Duodenal mucosa (tissue), 2 donors: ENCODE data around the gene MRC2.

Experiments used
- H3K27ac ChIP-seq: one replicate; pipeline ENCODE4 v1.7.0; 2013; ENCODE audit warnings: low read depth, low read length
- H3K27me3 ChIP-seq, 2 donors: one replicate each; pipeline ENCODE4 v1.7.0; 2013; ENCODE audit warnings: low read length in 2 of 2, control low read depth in 1 of 2; ENCODE audit not compliant: insufficient read depth in 2 of 2, control insufficient read depth in 1 of 2
- H3K36me3 ChIP-seq, 2 donors: one replicate each; pipeline ENCODE4 v1.7.0; 2013; ENCODE audit warnings: low read length in 2 of 2, control low read depth in 1 of 2; ENCODE audit not compliant: insufficient read depth in 2 of 2, control insufficient read depth in 1 of 2
- H3K4me1 ChIP-seq, 2 donors: one replicate each; pipeline ENCODE4 v1.7.0; 2013; ENCODE audit warnings: low read length in 2 of 2, control low read depth in 1 of 2; ENCODE audit not compliant: insufficient read depth in 2 of 2, control insufficient read depth in 1 of 2
- H3K4me3 ChIP-seq, 2 donors: one replicate each; pipeline ENCODE4 v1.7.0; 2013; ENCODE audit warnings: low read length in 2 of 2, low read depth in 1 of 2
- H3K9ac ChIP-seq, 2 donors: one replicate each; pipeline ENCODE4 v1.7.0; 2013; ENCODE audit warnings: low read length in 2 of 2, low read depth in 1 of 2
- H3K9me3 ChIP-seq, 2 donors: one replicate each; pipeline ENCODE4 v1.7.0; 2013; ENCODE audit warnings: low read length in 2 of 2, control low read depth in 1 of 2; ENCODE audit not compliant: control insufficient read depth in 1 of 2

The MRC2 gene

DNA sequence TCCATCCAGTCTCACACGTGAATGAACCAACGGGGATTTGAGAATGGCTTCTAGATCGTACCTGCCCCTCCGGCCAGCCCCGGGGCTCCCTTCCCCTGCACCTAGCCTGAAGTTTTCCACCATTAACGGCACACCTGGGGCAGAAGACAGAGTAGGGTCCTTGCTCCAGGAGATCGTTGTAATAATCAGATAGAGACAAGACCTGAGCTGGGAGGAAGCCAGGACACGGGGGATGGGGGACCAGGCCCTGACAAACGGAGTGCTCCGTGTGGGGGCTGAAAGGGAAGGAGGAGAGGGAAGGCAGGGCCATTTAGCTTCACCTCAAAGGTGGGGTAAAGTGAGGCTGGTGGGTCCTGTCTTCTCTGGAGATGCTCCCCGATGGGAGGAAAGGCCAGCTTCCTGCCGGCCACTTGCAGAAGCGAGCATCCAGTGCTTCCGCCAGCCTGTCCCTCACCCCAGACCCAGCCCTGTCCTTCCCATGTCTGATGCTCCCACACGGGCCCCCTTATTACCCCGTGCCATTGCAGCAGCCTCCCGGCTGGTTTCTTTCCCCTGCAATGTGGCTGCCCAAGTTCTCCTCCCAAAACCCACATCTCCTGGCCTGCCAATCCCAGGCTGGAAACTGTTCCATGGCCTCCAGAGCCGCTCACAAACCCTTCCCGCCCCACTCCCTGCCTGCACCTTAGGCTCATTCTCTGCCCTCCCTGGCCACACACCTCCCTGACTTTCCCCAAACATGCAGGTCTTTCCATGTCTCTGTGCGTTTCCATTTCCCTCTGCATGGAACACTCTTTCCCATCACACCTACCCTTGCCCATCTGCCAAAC is 79.3 kb downstream of the MRC2 start:
- Histone ChIP-seq H3K4me1 (peaks cover 10% of the 10 kb centered on the region in 2 donors), H3K9ac (no peak overlapping the region), H3K27me3 (peaks cover 19 to 22% of the 10 kb centered on the region in 2 donors), H3K9me3 (peaks cover 0 to 5% of the 10 kb centered on the region in 2 donors), H3K27ac (no peak overlapping the region), H3K4me3 (no peak overlapping the region), H3K36me3 (no peaks in the 10 kb centered on the region)

DNA sequence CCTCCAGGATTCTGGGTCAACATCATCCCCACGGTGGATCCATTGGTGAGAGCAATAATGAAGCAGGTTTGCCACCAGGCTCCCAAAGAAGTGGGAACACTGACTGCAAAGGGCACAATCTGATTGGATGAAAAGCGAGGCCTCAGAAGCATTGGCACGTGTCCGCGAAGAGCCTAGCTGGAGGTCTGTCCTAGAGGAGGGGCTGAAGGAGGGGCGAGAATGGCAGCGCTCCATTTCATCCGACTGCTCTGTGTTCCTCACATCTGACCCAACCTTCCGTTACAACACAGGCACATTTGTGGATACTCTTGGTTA is 79.9 kb downstream of the MRC2 start:
- H3K27me3 ChIP-seq = peaks cover 19 to 22% of the 10 kb centered on the region in 2 donors
- peaks cover 10% of the 10 kb centered on the region in 2 donors for H3K4me1 ChIP-seq
- no peaks in the 10 kb centered on the region for H3K36me3 ChIP-seq
- peaks cover 0 to 5% of the 10 kb centered on the region in 2 donors for H3K9me3 ChIP-seq
- H3K4me3 ChIP-seq = no peak overlapping the region
- H3K9ac ChIP-seq = no peak overlapping the region
- no peak overlapping the region for H3K27ac ChIP-seq

DNA sequence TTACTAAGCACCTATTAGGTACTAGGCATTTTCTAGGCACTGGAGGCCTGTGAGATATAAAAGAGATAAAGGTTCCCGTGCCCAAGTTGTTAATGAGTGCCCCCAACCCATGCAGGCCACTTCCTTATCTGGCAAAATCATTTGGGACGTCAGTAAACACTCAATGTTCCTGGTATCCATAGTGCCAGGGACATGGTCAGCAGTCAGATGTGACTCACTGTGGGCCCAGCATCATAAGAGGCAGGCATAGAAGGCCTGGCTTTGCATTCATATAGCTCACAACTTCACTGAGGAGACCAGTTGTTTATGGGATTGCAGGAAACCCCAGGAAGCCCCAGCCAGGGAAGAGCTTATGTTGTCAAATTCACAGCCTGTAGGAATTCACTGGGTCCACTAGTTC is 81.1 kb downstream of the MRC2 start:
- Histone ChIP-seq H3K27me3 (peaks cover 15% of the 10 kb centered on the region in 2 donors), H3K4me3 (no peak overlapping the region), H3K4me1 (peaks cover 10% of the 10 kb centered on the region in 2 donors), H3K9ac (no peak overlapping the region), H3K36me3 (no peaks in the 10 kb centered on the region), H3K27ac (no peak overlapping the region), H3K9me3 (peaks cover 0 to 5% of the 10 kb centered on the region in 2 donors)

DNA sequence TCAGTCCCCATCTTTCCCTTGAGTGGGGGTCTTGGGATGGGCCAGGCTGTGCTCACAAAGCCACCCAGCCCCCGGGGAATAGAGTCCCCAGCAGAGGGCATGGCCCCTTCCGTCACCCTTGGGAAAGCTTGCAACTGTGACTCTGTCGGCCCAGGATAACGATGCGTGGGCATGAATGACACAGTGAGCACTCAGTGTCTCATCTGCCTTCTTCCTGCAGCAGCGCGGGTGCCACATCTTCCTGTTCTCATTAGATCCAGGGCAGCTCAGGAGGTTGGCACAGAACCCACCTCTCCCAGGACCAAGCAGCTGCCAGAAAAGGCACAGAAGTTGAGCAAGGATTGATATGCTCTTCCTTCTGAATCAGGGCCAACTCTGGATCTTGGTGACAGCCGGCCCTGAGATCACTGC is 84.7 kb downstream of the MRC2 start:
- H3K36me3 ChIP-seq = no peaks in the 10 kb centered on the region
- no peak overlapping the region for H3K9ac ChIP-seq
- no peaks in the 10 kb centered on the region for H3K4me1 ChIP-seq
- no peak overlapping the region for H3K27ac ChIP-seq
- no peak overlapping the region for H3K4me3 ChIP-seq
- H3K9me3 ChIP-seq = peaks cover 0 to 5% of the 10 kb centered on the region in 2 donors
- no peaks in the 10 kb centered on the region for H3K27me3 ChIP-seq

DNA sequence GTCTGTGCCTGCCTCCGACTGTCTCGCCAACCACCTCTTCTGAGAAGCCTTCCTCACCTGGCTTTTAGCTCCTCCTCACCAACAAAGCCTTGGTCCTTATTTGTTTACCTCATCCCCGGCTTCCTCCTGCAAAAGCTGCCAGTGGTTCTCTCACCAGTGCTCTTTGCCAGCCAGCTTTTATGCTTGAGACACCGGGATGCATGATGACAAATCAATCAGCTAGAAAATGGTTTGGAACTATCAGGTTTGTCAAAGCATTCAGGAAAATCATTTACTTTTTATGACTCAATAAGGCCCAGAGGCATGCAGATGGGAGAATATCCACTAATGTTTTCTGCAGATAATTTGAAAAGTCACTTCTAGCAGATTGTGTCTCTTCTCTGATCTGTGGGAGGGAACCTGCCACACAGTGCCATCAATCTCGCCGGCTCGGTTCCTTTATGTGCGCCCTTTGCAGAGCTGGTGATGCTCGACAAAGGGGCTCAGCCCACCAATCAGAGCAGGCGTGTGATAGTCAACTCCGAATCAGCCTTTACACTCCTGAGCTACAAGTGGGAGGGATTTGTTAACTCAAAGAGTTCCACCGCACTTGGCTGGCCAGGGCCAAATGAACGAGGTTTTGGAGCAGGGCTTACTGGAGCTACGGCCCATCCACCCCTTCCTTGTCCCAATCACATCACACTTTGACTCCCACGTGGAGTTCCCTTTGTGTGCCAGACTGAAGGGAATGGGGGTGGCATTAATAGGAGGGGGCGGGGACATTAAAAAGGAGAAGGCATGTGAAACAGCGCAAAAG is 85.8 kb downstream of the MRC2 start:
- no peaks in the 10 kb centered on the region for H3K27me3 ChIP-seq
- H3K9me3 ChIP-seq = peaks cover 0 to 5% of the 10 kb centered on the region in 2 donors
- H3K27ac ChIP-seq = no peak overlapping the region
- H3K9ac ChIP-seq = no peak overlapping the region
- no peaks in the 10 kb centered on the region for H3K36me3 ChIP-seq
- no peaks in the 10 kb centered on the region for H3K4me1 ChIP-seq
- no peak overlapping the region for H3K4me3 ChIP-seq

DNA sequence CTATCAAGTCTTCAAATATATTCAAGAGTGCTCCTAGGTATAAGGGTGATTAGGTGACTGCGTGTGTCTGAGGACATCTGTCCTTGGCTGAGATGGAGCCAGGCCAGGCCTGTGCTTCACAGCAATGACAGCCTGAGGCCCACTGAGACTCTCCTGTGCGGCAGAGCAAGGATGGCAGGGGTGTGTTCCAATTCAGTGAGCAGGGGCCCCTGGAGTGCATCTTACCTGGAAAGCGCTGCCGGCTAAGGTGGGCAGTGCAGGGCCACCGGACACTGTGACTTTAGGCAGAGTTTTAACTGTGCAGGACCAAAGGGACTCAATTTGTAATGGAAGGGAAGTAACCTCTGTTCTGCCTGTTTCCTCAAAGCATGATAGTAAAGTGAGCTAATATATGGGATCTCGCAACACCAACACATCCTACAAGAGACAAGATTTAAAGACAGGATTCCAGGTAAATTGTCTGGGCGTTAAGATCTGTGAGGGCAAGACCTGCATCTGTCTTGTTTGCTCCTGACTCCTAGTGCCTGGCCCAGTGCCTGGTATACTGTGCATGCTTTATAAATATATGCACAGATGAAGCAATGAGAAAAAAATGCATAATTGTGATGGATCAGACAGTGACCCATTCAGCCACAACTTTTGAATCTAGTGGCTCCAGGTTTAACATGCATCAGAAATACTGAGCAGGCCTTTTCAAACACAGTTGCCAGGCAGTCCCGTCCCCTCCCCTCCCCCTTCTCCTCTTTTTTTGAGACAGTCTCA is 86.7 kb downstream of the MRC2 start:
- Histone ChIP-seq H3K27ac (no peak overlapping the region), H3K4me3 (no peak overlapping the region), H3K27me3 (no peaks in the 10 kb centered on the region), H3K9ac (no peak overlapping the region), H3K4me1 (no peaks in the 10 kb centered on the region), H3K36me3 (no peaks in the 10 kb centered on the region), H3K9me3 (no peaks in the 10 kb centered on the region)

DNA sequence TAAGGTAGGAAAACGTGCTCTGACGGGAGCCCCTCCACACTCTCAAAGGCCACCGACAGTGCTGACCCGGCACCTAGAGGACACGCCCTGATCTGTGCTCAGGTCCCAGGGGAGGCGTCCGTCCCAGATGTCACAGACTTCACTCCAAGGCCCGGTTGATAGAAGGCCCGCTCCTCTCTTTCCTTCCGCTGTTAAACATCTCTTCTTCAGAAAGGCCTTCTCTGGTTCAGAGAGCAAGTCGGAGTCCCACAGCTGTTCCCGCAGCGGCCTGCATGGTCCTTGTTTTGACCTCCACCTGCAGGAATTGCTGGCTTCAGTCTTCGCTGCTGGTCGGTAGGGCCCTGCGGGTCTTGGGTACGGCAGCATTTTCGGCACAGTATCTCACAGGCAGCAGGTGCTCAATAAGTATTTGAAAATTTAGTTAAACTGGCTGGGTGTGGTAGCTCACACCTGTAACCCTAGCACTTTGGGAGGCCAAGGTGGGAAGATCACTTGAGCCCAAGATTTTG is 88.5 kb downstream of the MRC2 start:
- no peaks in the 10 kb centered on the region for H3K27me3 ChIP-seq

DNA sequence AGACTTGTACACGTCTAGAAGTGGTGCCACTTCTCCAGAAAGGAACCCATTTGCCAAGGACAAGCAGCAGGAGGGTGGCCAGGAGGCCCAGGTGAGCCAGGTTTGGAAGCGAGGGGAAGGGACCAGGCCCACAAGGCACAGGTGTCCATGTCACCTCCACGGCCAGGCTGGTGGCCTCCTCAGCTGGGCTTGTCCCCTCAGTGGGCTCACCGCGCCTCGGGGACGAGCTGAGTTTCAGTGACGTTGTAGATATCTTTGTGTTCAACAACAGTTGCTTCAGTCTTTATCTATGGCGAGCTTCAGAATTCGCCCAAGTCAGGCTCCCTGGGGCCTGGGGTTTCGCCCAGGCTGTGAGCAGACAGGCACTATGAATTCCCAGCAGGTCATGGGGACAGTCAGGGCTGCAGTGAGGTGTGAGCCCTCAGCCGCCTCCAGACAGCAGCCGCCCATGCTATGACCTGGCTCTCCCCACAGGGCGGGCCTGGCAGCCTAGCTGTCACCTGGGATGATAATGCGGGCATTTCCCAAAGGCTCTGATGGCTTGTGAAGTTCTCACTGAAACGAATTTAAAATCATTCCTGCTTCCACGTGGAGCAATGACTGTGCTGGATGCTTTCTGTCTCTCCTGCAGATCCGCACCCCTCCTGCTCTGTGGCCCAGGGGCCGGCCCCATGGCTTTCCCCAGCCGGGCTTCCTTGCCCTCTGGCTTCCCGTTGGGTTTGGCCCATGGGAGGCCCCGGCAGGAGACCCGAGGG is 89.5 kb downstream of the MRC2 start:
- Histone ChIP-seq H3K36me3 (no peaks in the 10 kb centered on the region), H3K27me3 (no peaks in the 10 kb centered on the region), H3K9me3 (no peaks in the 10 kb centered on the region), H3K4me1 (no peaks in the 10 kb centered on the region), H3K9ac (no peak overlapping the region), H3K27ac (no peak overlapping the region), H3K4me3 (no peak overlapping the region)

More for the DNA sequence above, 88.5 kb downstream of the MRC2 start:
- Histone ChIP-seq H3K27ac (no peak overlapping the region), H3K9me3 (no peaks in the 10 kb centered on the region), H3K4me1 (no peaks in the 10 kb centered on the region), H3K4me3 (no peak overlapping the region), H3K36me3 (no peaks in the 10 kb centered on the region), H3K9ac (no peak overlapping the region)

DNA sequence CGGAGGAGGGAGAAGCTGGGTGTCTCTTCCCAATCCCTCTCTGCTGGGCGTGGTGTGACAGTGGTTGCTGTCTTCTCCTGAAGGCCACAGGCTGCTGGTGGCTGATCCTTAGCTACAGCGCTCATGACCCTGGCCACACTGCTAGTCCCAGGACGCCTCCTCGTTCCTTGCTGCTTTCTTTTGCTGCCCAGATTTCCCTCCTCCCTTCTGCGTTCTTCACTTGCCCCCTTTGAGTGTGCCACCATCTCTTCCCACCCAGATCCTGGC is 90.1 kb downstream of the MRC2 start:
- Histone ChIP-seq H3K4me1 (no peaks in the 10 kb centered on the region), H3K9ac (no peak overlapping the region), H3K36me3 (no peaks in the 10 kb centered on the region), H3K27me3 (no peaks in the 10 kb centered on the region), H3K27ac (no peak overlapping the region), H3K9me3 (no peaks in the 10 kb centered on the region), H3K4me3 (no peak overlapping the region)
